Measurements from ENCODE around the gene PEAK1.

The PEAK1 gene

DNA sequence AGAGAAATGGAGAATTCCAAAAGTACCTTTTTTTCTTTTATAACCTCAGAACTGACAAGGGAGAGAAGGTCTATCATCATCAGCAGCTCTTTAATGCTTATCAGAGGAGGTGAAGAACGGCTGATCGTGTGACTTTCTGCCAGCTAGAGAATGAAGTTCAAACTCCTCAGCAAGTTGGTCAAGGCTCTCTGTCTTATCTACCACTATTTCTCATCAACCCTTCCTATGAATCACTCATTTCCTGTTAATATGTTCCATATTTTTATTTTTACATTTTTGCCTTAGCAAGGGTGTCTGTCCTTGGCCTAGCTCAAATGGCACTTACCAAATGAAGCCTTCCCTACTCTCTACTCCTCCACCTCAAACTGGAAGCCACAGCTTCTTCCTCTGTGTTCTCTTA lies 275.9 kb downstream of the PEAK1 start:
- Histone ChIP-seq H3K27me3 (ENCODE audit: insufficient read depth, poor library complexity, severe bottlenecking) (no peaks in the 10 kb centered on the region), H3K4me3 (replicated peaks; ENCODE audit: insufficient read depth, low read length) (no peak overlapping the region), H3K27ac (replicated peaks) (no peak overlapping the region)
- no peak for DNase-seq (ENCODE audit: low read depth in 1 of 2, low spot score in 1 of 2)
- TF ChIP-seq, protein P1, sequence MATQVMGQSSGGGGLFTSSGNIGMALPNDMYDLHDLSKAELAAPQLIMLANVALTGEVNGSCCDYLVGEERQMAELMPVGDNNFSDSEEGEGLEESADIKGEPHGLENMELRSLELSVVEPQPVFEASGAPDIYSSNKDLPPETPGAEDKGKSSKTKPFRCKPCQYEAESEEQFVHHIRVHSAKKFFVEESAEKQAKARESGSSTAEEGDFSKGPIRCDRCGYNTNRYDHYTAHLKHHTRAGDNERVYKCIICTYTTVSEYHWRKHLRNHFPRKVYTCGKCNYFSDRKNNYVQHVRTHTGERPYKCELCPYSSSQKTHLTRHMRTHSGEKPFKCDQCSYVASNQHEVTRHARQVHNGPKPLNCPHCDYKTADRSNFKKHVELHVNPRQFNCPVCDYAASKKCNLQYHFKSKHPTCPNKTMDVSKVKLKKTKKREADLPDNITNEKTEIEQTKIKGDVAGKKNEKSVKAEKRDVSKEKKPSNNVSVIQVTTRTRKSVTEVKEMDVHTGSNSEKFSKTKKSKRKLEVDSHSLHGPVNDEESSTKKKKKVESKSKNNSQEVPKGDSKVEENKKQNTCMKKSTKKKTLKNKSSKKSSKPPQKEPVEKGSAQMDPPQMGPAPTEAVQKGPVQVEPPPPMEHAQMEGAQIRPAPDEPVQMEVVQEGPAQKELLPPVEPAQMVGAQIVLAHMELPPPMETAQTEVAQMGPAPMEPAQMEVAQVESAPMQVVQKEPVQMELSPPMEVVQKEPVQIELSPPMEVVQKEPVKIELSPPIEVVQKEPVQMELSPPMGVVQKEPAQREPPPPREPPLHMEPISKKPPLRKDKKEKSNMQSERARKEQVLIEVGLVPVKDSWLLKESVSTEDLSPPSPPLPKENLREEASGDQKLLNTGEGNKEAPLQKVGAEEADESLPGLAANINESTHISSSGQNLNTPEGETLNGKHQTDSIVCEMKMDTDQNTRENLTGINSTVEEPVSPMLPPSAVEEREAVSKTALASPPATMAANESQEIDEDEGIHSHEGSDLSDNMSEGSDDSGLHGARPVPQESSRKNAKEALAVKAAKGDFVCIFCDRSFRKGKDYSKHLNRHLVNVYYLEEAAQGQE (IDR thresholded peaks at IDR 0.05; ENCODE audit: insufficient replicate concordance, low read depth): no peak
- no peak for TF ChIP-seq POLR2AphosphoS5 (IDR thresholded peaks at IDR 0.05; ENCODE audit: low read depth)
- TF ChIP-seq GABPA (IDR thresholded peaks at IDR 0.05; ENCODE audit: low read depth): no peak
- TF ChIP-seq SPI1 (IDR thresholded peaks at IDR 0.05; ENCODE audit: borderline replicate concordance, low read depth): no peak
- TF ChIP-seq, protein P2, sequence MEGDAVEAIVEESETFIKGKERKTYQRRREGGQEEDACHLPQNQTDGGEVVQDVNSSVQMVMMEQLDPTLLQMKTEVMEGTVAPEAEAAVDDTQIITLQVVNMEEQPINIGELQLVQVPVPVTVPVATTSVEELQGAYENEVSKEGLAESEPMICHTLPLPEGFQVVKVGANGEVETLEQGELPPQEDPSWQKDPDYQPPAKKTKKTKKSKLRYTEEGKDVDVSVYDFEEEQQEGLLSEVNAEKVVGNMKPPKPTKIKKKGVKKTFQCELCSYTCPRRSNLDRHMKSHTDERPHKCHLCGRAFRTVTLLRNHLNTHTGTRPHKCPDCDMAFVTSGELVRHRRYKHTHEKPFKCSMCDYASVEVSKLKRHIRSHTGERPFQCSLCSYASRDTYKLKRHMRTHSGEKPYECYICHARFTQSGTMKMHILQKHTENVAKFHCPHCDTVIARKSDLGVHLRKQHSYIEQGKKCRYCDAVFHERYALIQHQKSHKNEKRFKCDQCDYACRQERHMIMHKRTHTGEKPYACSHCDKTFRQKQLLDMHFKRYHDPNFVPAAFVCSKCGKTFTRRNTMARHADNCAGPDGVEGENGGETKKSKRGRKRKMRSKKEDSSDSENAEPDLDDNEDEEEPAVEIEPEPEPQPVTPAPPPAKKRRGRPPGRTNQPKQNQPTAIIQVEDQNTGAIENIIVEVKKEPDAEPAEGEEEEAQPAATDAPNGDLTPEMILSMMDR (IDR thresholded peaks at IDR 0.05; ENCODE audit: insufficient read depth, low read length): no peak

DNA sequence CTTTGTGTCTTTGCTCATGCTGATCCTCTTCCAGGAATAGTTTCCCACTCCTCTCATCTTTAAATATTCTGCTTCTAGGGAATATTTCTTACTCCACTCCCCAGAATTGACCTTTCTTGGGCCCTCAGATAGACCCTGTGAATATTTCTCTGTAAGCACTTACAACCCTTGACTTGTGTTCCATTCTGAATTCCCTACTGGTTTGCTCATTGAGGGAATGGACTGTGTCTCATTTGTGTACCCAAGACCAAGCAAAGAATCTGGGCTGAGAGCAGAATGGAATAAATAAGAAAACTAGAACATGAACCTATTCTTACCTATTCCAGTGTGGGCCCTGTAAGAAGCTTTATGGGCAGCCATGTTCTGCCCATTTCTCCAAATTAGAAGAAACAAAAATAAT lies 276.3 kb downstream of the PEAK1 start:
- DNase-seq (ENCODE audit: low read depth in 1 of 2, low spot score in 1 of 2): no peak

DNA sequence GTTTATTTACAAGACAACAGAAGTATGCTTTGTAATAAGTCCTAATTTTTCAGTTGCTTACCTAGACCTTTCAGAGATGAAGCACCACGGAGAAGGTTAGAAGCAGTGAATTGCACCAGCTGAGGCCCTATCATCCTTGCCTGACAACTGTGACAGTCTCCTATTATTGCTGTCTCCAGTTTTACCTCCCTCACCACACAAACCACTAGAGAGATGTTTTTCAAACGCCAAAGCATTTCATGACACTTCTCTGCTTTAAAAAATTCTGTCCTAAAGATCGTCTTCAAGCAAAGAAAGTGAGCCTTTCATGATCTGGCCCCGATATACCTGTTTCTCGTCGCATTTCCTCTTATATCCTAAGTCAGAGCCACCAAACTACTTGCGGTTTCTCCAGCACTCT lies 276.7 kb downstream of the PEAK1 start:
- Histone ChIP-seq H3K27ac (replicated peaks) (no peak overlapping the region), H3K27me3 (ENCODE audit: insufficient read depth, poor library complexity, severe bottlenecking) (no peaks in the 10 kb centered on the region), H3K4me3 (replicated peaks; ENCODE audit: insufficient read depth, low read length) (no peak overlapping the region)
- TF ChIP-seq, protein P1 (IDR thresholded peaks at IDR 0.05; ENCODE audit: insufficient replicate concordance, low read depth): no peak
- no peak for TF ChIP-seq SPI1 (IDR thresholded peaks at IDR 0.05; ENCODE audit: borderline replicate concordance, low read depth)
- no peak for TF ChIP-seq POLR2AphosphoS5 (IDR thresholded peaks at IDR 0.05; ENCODE audit: low read depth)
- no peak for TF ChIP-seq GABPA (IDR thresholded peaks at IDR 0.05; ENCODE audit: low read depth)
- TF ChIP-seq, protein P2 (IDR thresholded peaks at IDR 0.05; ENCODE audit: insufficient read depth, low read length): no peak
- no peak for DNase-seq (ENCODE audit: low read depth in 1 of 2, low spot score in 1 of 2)

More for the DNA sequence above, 276.3 kb downstream of the PEAK1 start:
- Histone ChIP-seq H3K27me3 (ENCODE audit: insufficient read depth, poor library complexity, severe bottlenecking) (no peaks in the 10 kb centered on the region), H3K27ac (replicated peaks) (no peak overlapping the region), H3K4me3 (replicated peaks; ENCODE audit: insufficient read depth, low read length) (no peak overlapping the region)
- no peak for TF ChIP-seq SPI1 (IDR thresholded peaks at IDR 0.05; ENCODE audit: borderline replicate concordance, low read depth)
- TF ChIP-seq, protein P2 (IDR thresholded peaks at IDR 0.05; ENCODE audit: insufficient read depth, low read length): no peak
- TF ChIP-seq GABPA (IDR thresholded peaks at IDR 0.05; ENCODE audit: low read depth): no peak
- TF ChIP-seq, protein P1 (IDR thresholded peaks at IDR 0.05; ENCODE audit: insufficient replicate concordance, low read depth): no peak
- TF ChIP-seq POLR2AphosphoS5 (IDR thresholded peaks at IDR 0.05; ENCODE audit: low read depth): no peak
